PC-9 (cell line): ENCODE measurements around the gene MLKL. TPM values are rescaled to one million over a fixed set of nuclear protein-coding genes. Genes with fewer than 3 reads are reported as not detected.
A peak's percentile ranks its signal among the peaks of the same experiment; 100 is the strongest.

Source experiments
- BruUV-seq: library from RNA; stranded (reverse); fragments of 400-500 nt; replicated peaks from 2 replicates; lab custom pipeline; 2021; lab: Mats Ljungman, UMichigan
- CTCF ChIA-PET: fragments of 300-600 bp; sonication (Branson Sonifier 250); formaldehyde crosslinking; loops from one replicate; lab custom pipeline; 2022; ENCODE audit warnings: antibody characterized with exemption; lab: Charles Lee
- POLR2A ChIA-PET: fragments of 300-600 bp; sonication (Branson Sonifier 250); formaldehyde crosslinking; loops from one replicate; lab custom pipeline; 2022; ENCODE audit warnings: antibody characterized with exemption; ENCODE audit not compliant: unreplicated experiment; lab: Charles Lee
- DNase-seq, 2 experiments: peaks; one replicate each; pipeline versions ENCODE4 v3.0.0 to v3.0.0-alpha.2; 2015 to 2022; ENCODE audit warnings: mixed read lengths in 1 of 2
- H2AFZ ChIP-seq: fragments of 200-600 bp; sonication (generic); 2 replicates; pipeline ENCODE4 v1.8.1; 2017; ENCODE audit warnings: antibody characterized with exemption
- H3F3A ChIP-seq: fragments of 200-600 bp; sonication (generic); 2 replicates; pipeline ENCODE4 v1.8.1; 2017; ENCODE audit warnings: antibody characterized with exemption, mild to moderate bottlenecking, low read depth; ENCODE audit not compliant: insufficient read depth
- H3K27ac ChIP-seq: fragments of 200-600 bp; sonication (generic); 2 replicates; pipeline ENCODE4 v1.6.1; 2016; ENCODE audit warnings: mixed run types
- H3K27me3 ChIP-seq: fragments of 200-600 bp; sonication (generic); 2 replicates; pipeline ENCODE4 v1.6.1; 2016; ENCODE audit warnings: low read depth, mixed run types; ENCODE audit not compliant: insufficient read depth
- H3K36me3 ChIP-seq: fragments of 200-600 bp; sonication (generic); 2 replicates; pipeline ENCODE4 v1.6.1; 2016; ENCODE audit warnings: low read depth, mixed run types
- H3K4me1 ChIP-seq: fragments of 200-600 bp; sonication (generic); replicated peaks from 2 replicates; pipeline ENCODE4 v1.6.1; 2016; ENCODE audit warnings: mixed run types; ENCODE audit not compliant: insufficient read depth
- H3K4me2 ChIP-seq: fragments of 200-600 bp; sonication (generic); 2 replicates; pipeline ENCODE4 v1.6.1; 2017; ENCODE audit warnings: mixed run types
- H3K4me3 ChIP-seq: fragments of 200-600 bp; sonication (generic); 2 replicates; pipeline ENCODE4 v1.6.1; 2016; ENCODE audit warnings: mixed run types
- H3K79me2 ChIP-seq: fragments of 200-600 bp; sonication (generic); 2 replicates; pipeline ENCODE4 v1.6.1; 2017; ENCODE audit warnings: low read depth, mixed run types
- H3K9me2 ChIP-seq: fragments of 200-600 bp; sonication (generic); 2 replicates; pipeline ENCODE4 v1.8.1; 2017; ENCODE audit warnings: mild to moderate bottlenecking; ENCODE audit not compliant: insufficient read depth
- H3K9me3 ChIP-seq: fragments of 200-600 bp; sonication (generic); 2 replicates; pipeline ENCODE4 v1.8.1; 2016; ENCODE audit warnings: low read depth; ENCODE audit not compliant: insufficient read depth
- H4K20me1 ChIP-seq: fragments of 200-600 bp; sonication (generic); 2 replicates; pipeline ENCODE4 v1.8.1; 2017; ENCODE audit not compliant: insufficient read depth
- EZH2 ChIP-seq: fragments of 200-600 bp; sonication (generic); IDR thresholded peaks from 2 replicates; pipeline ENCODE4 v1.8.0; 2017; ENCODE audit warnings: antibody characterized with exemption, low read depth
- intact Hi-C: fragments of 100-400 bp; cut with micrococcal nuclease; formaldehyde crosslinking; loops from one replicate; pipeline ENCODE4 v1.10.0; 2022; ENCODE audit not compliant: unreplicated experiment
- total RNA-seq: library from RNA; stranded (reverse); gene quantifications from 2 replicates; pipeline ENCODE4 v1.2.3, GENCODE V29; 2021
- TF ChIP-seq, protein P1 (sequence below): fragments of 200-600 bp; sonication (generic); conservative IDR thresholded peaks from 2 replicates; pipeline ENCODE4 v1.6.1; 2017; ENCODE audit warnings: mixed run types, antibody characterized with exemption, mild to moderate bottlenecking, moderate library complexity

Gene MLKL
- total RNA-seq, 1 experiment from 2014 or later = 11.2 TPM

GRCh38 chr16:74744566-74744965, 43.9 kb upstream of the MLKL start:
- ChIA-PET CTCF (no interaction called here), POLR2A (interaction anchor here (0.6 to 0.7 kb wide), 3 partner anchors 30 to 473 kb away, joined by 3 to 19 read pairs (median 13); no protein-coding TSS in a partner anchor)
- BruUV-seq = no TSS peak
- Histone ChIP-seq H3K27me3 (no peaks in the 10 kb centered on the region), H3K9me3 (no peaks in the 10 kb centered on the region), H3K27ac (peak overlapping the region; percentile 91), H2AFZ (no peak overlapping the region), H3K4me2 (peak overlapping the region; percentile 83), H3K4me3 (no peak overlapping the region), H3F3A (peaks cover 35% of the 10 kb centered on the region; the same call in 1 of the 2 replicates), H3K79me2 (0 out of 2 replicates have a peak, but pooled peaks cover 5% of the 10 kb centered on the region), H3K4me1 (peaks cover 46% of the 10 kb centered on the region), H3K9me2 (no peaks in the 10 kb centered on the region), H3K36me3 (no peaks in the 10 kb centered on the region), H4K20me1 (no peaks in the 10 kb centered on the region)
- intact Hi-C loops = loop anchor here (5.0 kb wide), 1 partner anchor 37 kb away; no protein-coding TSS in a partner anchor
- TF ChIP-seq, protein P1, sequence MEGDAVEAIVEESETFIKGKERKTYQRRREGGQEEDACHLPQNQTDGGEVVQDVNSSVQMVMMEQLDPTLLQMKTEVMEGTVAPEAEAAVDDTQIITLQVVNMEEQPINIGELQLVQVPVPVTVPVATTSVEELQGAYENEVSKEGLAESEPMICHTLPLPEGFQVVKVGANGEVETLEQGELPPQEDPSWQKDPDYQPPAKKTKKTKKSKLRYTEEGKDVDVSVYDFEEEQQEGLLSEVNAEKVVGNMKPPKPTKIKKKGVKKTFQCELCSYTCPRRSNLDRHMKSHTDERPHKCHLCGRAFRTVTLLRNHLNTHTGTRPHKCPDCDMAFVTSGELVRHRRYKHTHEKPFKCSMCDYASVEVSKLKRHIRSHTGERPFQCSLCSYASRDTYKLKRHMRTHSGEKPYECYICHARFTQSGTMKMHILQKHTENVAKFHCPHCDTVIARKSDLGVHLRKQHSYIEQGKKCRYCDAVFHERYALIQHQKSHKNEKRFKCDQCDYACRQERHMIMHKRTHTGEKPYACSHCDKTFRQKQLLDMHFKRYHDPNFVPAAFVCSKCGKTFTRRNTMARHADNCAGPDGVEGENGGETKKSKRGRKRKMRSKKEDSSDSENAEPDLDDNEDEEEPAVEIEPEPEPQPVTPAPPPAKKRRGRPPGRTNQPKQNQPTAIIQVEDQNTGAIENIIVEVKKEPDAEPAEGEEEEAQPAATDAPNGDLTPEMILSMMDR = no peak
- no peak for TF ChIP-seq EZH2
- no peak for DNase-seq

- no peaks in the 10 kb centered on the region for H3K36me3 ChIP-seq
- H3K27ac ChIP-seq = peak overlapping the region; percentile 91
- H3K4me1 ChIP-seq = peaks cover 49% of the 10 kb centered on the region
- H3K79me2 ChIP-seq = 0 out of 2 replicates have a peak, but pooled peaks cover 5% of the 10 kb centered on the region
- ChIA-PET POLR2A (interaction anchor here (0.5 to 0.7 kb wide), 4 partner anchors 29 to 472 kb away, joined by 3 to 19 read pairs (median 8); no protein-coding TSS in a partner anchor), CTCF (interaction anchor here (0.7 kb wide), 1 partner anchor 288 kb away, joined by 3 read pairs; no protein-coding TSS in a partner anchor)
- H3K9me3 ChIP-seq = no peaks in the 10 kb centered on the region
- no peaks in the 10 kb centered on the region for H3K27me3 ChIP-seq
- H3K4me2 ChIP-seq = peak overlapping the region; percentile 83
- H3K9me2 ChIP-seq = no peaks in the 10 kb centered on the region
- no peaks in the 10 kb centered on the region for H4K20me1 ChIP-seq
- TF ChIP-seq, protein P1 = no peak
- no peak for TF ChIP-seq EZH2
- peak overlapping the region; percentile 71; the same call in 1 of the 2 replicates for H2AFZ ChIP-seq
- DNase-seq = peak; percentile 94 to 97
- intact Hi-C loops = loop anchor here (5.0 kb wide), 1 partner anchor 36 kb away; no protein-coding TSS in a partner anchor
- TSS peak; percentile 58 for BruUV-seq
- H3F3A ChIP-seq = peaks cover 35% of the 10 kb centered on the region; the same call in 1 of the 2 replicates
- H3K4me3 ChIP-seq = peak overlapping the region; percentile 44; the same call in 1 of the 2 replicates
Measured at GRCh38 chr16:74743668-74744299, 43.1 kb upstream of the MLKL start.

DNA sequence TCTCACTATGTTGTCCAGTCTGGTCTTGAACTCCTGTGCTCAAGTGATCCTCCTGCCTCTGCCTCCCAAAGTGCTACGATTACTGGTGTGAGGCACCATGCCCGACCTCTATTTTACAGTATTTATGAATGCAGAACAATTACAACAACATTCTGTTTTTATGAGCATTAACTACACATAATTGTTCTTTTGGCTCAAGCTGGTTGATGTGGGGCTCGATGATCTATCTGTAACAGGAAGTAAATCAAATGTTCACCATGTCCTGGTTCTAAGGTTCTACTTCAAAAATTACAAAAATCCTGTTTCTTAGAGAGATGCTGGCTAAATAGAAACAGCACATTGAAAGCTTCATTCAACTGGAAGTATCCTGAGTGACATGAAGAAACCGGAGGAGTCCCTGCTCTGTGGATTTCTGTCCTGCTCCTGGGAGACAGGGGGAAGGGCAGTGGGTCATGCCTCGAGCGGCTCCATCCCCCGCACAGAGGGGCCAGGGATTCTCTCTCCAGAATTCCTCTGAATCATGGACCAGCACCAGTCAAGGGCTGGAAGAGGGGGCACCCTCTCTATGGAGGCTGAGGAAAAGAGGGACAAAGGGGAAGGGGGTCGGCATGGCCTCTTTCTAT, 42.5 kb upstream of the MLKL start:
- H3F3A ChIP-seq = peaks cover 39% of the 10 kb centered on the region; the same call in 1 of the 2 replicates
- TF ChIP-seq, protein P1 = no peak
- TF ChIP-seq EZH2 = no peak
- H3K79me2 ChIP-seq = 0 out of 2 replicates have a peak, but pooled peaks cover 5% of the 10 kb centered on the region
- no peaks in the 10 kb centered on the region for H3K36me3 ChIP-seq
- ChIA-PET CTCF (no interaction called here), POLR2A (interaction anchor here (0.7 kb wide), 1 partner anchor 959 kb away, joined by 3 read pairs; no protein-coding TSS in a partner anchor)
- peak overlapping the region; percentile 91 for H3K27ac ChIP-seq
- H3K27me3 ChIP-seq = no peaks in the 10 kb centered on the region
- no peak overlapping the region; the same call in 1 of the 2 replicates for H2AFZ ChIP-seq
- H4K20me1 ChIP-seq = no peaks in the 10 kb centered on the region
- peaks cover 55% of the 10 kb centered on the region for H3K4me1 ChIP-seq
- DNase-seq = peak in 1 of 2 experiments; percentile 41
- H3K4me3 ChIP-seq = peak overlapping the region; percentile 44
- intact Hi-C loops = loop anchor here (5.0 kb wide), 1 partner anchor 36 kb away; no protein-coding TSS in a partner anchor
- no peaks in the 10 kb centered on the region for H3K9me3 ChIP-seq
- H3K4me2 ChIP-seq = peak overlapping the region; percentile 83
- TSS peak; percentile 98 for BruUV-seq
- H3K9me2 ChIP-seq = no peaks in the 10 kb centered on the region
